IMR-90 (cell line): ENCODE results near the gene RFX2. TPM values are rescaled to one million over a fixed set of nuclear protein-coding genes. Genes with fewer than 3 reads are reported as not detected.

Source experiments
- ATAC-seq: fragments of 200-7000 bp; cut with Tn5 transposase; 2 replicates; pipeline ENCODE4 v1.9.1; 2020; ENCODE audit warnings: low read depth, mild to moderate bottlenecking, moderate library complexity
- BruUV-seq: library from RNA; stranded (reverse); fragments of 400-500 nt; replicated peaks from 2 replicates; lab custom pipeline; 2021; lab: Mats Ljungman, UMichigan
- CTCF ChIA-PET: fragments of 300-600 bp; formaldehyde crosslinking; extraction: SDS; loops from one replicate; lab custom pipeline; 2021; ENCODE audit warnings: antibody characterized with exemption; lab: Yijun Ruan, JAX
- POLR2A ChIA-PET: fragments of 300-600 bp; sonication (Branson Sonifier 250); formaldehyde crosslinking; loops from one replicate; lab custom pipeline; 2022; ENCODE audit warnings: antibody characterized with exemption; ENCODE audit not compliant: unreplicated experiment; lab: Charles Lee
- DNase-seq: peaks from one replicate; pipeline ENCODE4 v3.0.0; 2013
- H2AFZ ChIP-seq: replicated peaks from 2 replicates; pipeline ENCODE3; 2013; ENCODE audit warnings: low read length, mild to moderate bottlenecking; ENCODE audit not compliant: poor library complexity
- H2AK5ac ChIP-seq: 2 replicates; pipeline ENCODE4 v1.6.1; 2013; ENCODE audit warnings: low read depth, low read length, inconsistent platforms
- H2AK9ac ChIP-seq: replicated peaks from 2 replicates; pipeline ENCODE3; 2013; ENCODE audit warnings: mild to moderate bottlenecking, low read depth, low read length, moderate library complexity; ENCODE audit not compliant: poor library complexity
- H2BK120ac ChIP-seq: 2 replicates; pipeline ENCODE4 v1.6.1; 2013; ENCODE audit warnings: low read depth, low read length, inconsistent platforms
- H2BK15ac ChIP-seq: 3 replicates; pipeline ENCODE4 v1.6.1; 2013; ENCODE audit warnings: low read depth, low read length, inconsistent platforms
- H2BK20ac ChIP-seq: 2 replicates; pipeline ENCODE4 v1.6.1; 2013; ENCODE audit warnings: low read depth, mild to moderate bottlenecking, inconsistent platforms, low read length, moderate library complexity
- H2BK5ac ChIP-seq: 2 replicates; pipeline ENCODE4 v1.6.1; 2013; ENCODE audit warnings: mild to moderate bottlenecking, low read depth, low read length, inconsistent platforms; ENCODE audit not compliant: poor library complexity, severe bottlenecking
- H3K14ac ChIP-seq: replicated peaks from 2 replicates; pipeline ENCODE4 v1.6.1; 2013; ENCODE audit warnings: low read depth, low read length, inconsistent platforms
- H3K18ac ChIP-seq: 2 replicates; pipeline ENCODE4 v1.6.1; 2013; ENCODE audit warnings: low read depth, low read length, control low read depth
- H3K23ac ChIP-seq: 2 replicates; pipeline ENCODE4 v1.6.1; 2013; ENCODE audit warnings: low read depth, low read length, inconsistent platforms
- H3K27ac ChIP-seq: 2 replicates; pipeline ENCODE4 v1.5.1; 2013; ENCODE audit warnings: mild to moderate bottlenecking, control low read depth, low read length; ENCODE audit not compliant: insufficient read depth
- H3K27me3 ChIP-seq: 2 replicates; pipeline ENCODE4 v1.6.1; 2013; ENCODE audit warnings: low read length; ENCODE audit not compliant: control insufficient read depth, insufficient read depth
- H3K36me3 ChIP-seq: 2 replicates; pipeline ENCODE4 v1.6.1; 2013; ENCODE audit warnings: low read length, mixed read lengths; ENCODE audit not compliant: control insufficient read depth, insufficient read depth
- H3K4ac ChIP-seq: 2 replicates; pipeline ENCODE4 v1.6.1; 2013; ENCODE audit warnings: low read depth, low read length, inconsistent platforms
- H3K4me1 ChIP-seq: 2 replicates; pipeline ENCODE4 v1.6.1; 2013; ENCODE audit warnings: low read length, mixed read lengths; ENCODE audit not compliant: control insufficient read depth, insufficient read depth
- H3K4me2 ChIP-seq: 2 replicates; pipeline ENCODE4 v1.6.1; 2013; ENCODE audit warnings: low read depth, mild to moderate bottlenecking, control low read depth, low read length, moderate library complexity
- H3K4me3 ChIP-seq: 2 replicates; pipeline ENCODE4 v1.5.1; 2013; ENCODE audit warnings: low read depth, mild to moderate bottlenecking, control low read depth, low read length, moderate library complexity; ENCODE audit not compliant: insufficient read depth
- H3K56ac ChIP-seq: 2 replicates; pipeline ENCODE4 v1.6.1; 2013; ENCODE audit warnings: low read length, inconsistent platforms; ENCODE audit not compliant: insufficient read depth; ENCODE audit errors: extremely low read depth
- H3K79me1 ChIP-seq, 2 experiments: 2 replicates each; pipeline ENCODE4 v1.6.1; 2013; ENCODE audit warnings: low read length in 2 of 2, inconsistent platforms in 1 of 2, low read depth in 1 of 2
- H3K9ac ChIP-seq: 2 replicates; pipeline ENCODE4 v1.6.1; 2013; ENCODE audit warnings: low read depth, low read length, control low read depth
- H3K9me1 ChIP-seq: 2 replicates; pipeline ENCODE4 v1.6.1; 2013; ENCODE audit warnings: low read length, inconsistent platforms; ENCODE audit not compliant: insufficient read depth
- H3K9me3 ChIP-seq: 2 replicates; pipeline ENCODE4 v1.6.1; 2013; ENCODE audit warnings: low read length; ENCODE audit not compliant: control insufficient read depth, insufficient read depth
- H4K20me1 ChIP-seq: 2 replicates; pipeline ENCODE4 v1.6.1; 2013; ENCODE audit warnings: low read length, inconsistent platforms; ENCODE audit not compliant: insufficient read depth
- H4K5ac ChIP-seq: 2 replicates; pipeline ENCODE4 v1.6.1; 2013; ENCODE audit warnings: mild to moderate bottlenecking, low read depth, low read length, control low read depth
- H4K8ac ChIP-seq, 2 experiments: 2 replicates each; pipeline ENCODE4 v1.6.1; 2013; ENCODE audit warnings: low read depth in 2 of 2, low read length in 2 of 2, control low read depth in 1 of 2, inconsistent platforms in 1 of 2
- H4K91ac ChIP-seq: 2 replicates; pipeline ENCODE4 v1.6.1; 2013; ENCODE audit warnings: low read depth, low read length, inconsistent platforms; ENCODE audit not compliant: insufficient read depth
- BHLHE40 ChIP-seq: fragments of 150-350 bp; IDR thresholded peaks from 2 replicates; pipeline ENCODE4 v1.6.1; 2016; ENCODE audit warnings: mild to moderate bottlenecking, low read depth, low read length
- CEBPB ChIP-seq: IDR thresholded peaks from 2 replicates; pipeline ENCODE4 v1.6.1; 2012; ENCODE audit warnings: low read depth, low read length, improper control_type of control experiment
- ELK1 ChIP-seq: fragments of 150-350 bp; IDR thresholded peaks from 2 replicates; pipeline ENCODE4 v1.6.1; 2016; ENCODE audit warnings: low read depth, mild to moderate bottlenecking, low read length, moderate library complexity, borderline replicate concordance
- FOS ChIP-seq: fragments of 150-350 bp; IDR thresholded peaks from 2 replicates; pipeline ENCODE4 v1.6.1; 2016; ENCODE audit warnings: low read depth, low read length
- MAZ ChIP-seq: IDR thresholded peaks from 2 replicates; pipeline ENCODE4 v1.6.1; 2012; ENCODE audit warnings: low read depth, mild to moderate bottlenecking, low read length, improper control_type of control experiment, moderate library complexity, borderline replicate concordance
- MXI1 ChIP-seq: IDR thresholded peaks from 2 replicates; pipeline ENCODE4 v1.6.1; 2012; ENCODE audit warnings: low read depth, mild to moderate bottlenecking, low read length, moderate library complexity, borderline replicate concordance
- NFE2L2 ChIP-seq: fragments of 150-350 bp; IDR thresholded peaks from 2 replicates; pipeline ENCODE4 v1.6.1; 2016; ENCODE audit warnings: low read depth, mild to moderate bottlenecking, low read length
- RCOR1 ChIP-seq: IDR thresholded peaks from 2 replicates; pipeline ENCODE4 v1.6.1; 2012; ENCODE audit warnings: mild to moderate bottlenecking, low read length, improper control_type of control experiment; ENCODE audit not compliant: insufficient replicate concordance
- RFX5 ChIP-seq: IDR thresholded peaks from 2 replicates; pipeline ENCODE4 v1.8.0; 2012; ENCODE audit warnings: low read depth, mild to moderate bottlenecking, low read length, moderate library complexity
- SMC3 ChIP-seq: fragments of 150-350 bp; IDR thresholded peaks from 2 replicates; pipeline ENCODE4 v1.6.1; 2016; ENCODE audit warnings: low read depth, mild to moderate bottlenecking, antibody characterized with exemption, low read length, moderate library complexity
- WGBS, 2 experiments: methylation state at CpG; one replicate each; pipeline versions ENCODE4 v1.1.5 to v1.1.7; 2013; ENCODE audit warnings: missing lambda C conversion rate in 2 of 2; ENCODE audit not compliant: insufficient read length in 1 of 2; ENCODE audit errors: extremely low coverage in 2 of 2; 5-methylcytosine and 5-hydroxymethylcytosine counted together
- dilution Hi-C: fragments of 300-500 bp; cut with HindIII; formaldehyde crosslinking; loops from one replicate; pipeline ENCODE4 v1.14.3; 2018; ENCODE audit warnings: low sequenced_read_pairs; ENCODE audit not compliant: unreplicated experiment
- in situ Hi-C: fragments of 300-500 bp; cut with MboI; formaldehyde crosslinking; loops from 3 replicates; pipeline ENCODE4 v1.14.3; 2019; ENCODE audit warnings: low sequenced_read_pairs, inconsistent platforms, mixed read lengths
- intact Hi-C: fragments of 100-400 bp; cut with micrococcal nuclease; formaldehyde crosslinking; loops from 2 replicates; pipeline ENCODE4 v1.10.0; 2022
- polyA plus RNA-seq, 3 experiments: library from polyadenylated mRNA; depleted of rRNA; stranded (reverse); fragments of >200 nt; gene quantifications; 2 replicates each; pipeline ENCODE4 v1.2.3, GENCODE V29; 2012; ENCODE audit warnings: low replicate concordance in 1 of 3
- total RNA-seq: library from RNA; depleted of rRNA; stranded (reverse); fragments of >200 nt; gene quantifications from 2 replicates; pipeline ENCODE4 v1.2.3, GENCODE V29; 2012

Gene RFX2
- total and polyA plus RNA-seq, 2 of the 4 experiments (the other 2 are of a cell fraction) = 2.2 to 4.9 TPM

GRCh38 chr19:5969476-5969875, 140.8 kb downstream of the RFX2 start:
- Histone ChIP-seq H2AK9ac (no peak overlapping the region), H4K20me1 (peaks cover 94% of the 10 kb centered on the region), H4K91ac (no peak overlapping the region), H3K18ac (no peak overlapping the region), H3K36me3 (peaks cover 25% of the 10 kb centered on the region), H3K4me3 (no peak overlapping the region), H3K79me1 (peaks cover 22 to 93% of the 10 kb centered on the region in 2 experiments), H3K27ac (peak overlapping the region; percentile 8; the same call in 1 of the 2 replicates), H4K8ac (no peak overlapping the region), H2BK120ac (no peak overlapping the region), H2AK5ac (no peak overlapping the region), H2AFZ (no peak overlapping the region), H4K5ac (no peak overlapping the region), H2BK20ac (no peak overlapping the region), H3K4me1 (peaks cover 33% of the 10 kb centered on the region), H3K23ac (no peak overlapping the region), H3K9me1 (peaks cover 53% of the 10 kb centered on the region), H2BK15ac (no peak overlapping the region), H3K56ac (no peak overlapping the region), H3K14ac (no peak overlapping the region), H3K4ac (no peak overlapping the region), H3K9ac (no peak overlapping the region), H3K4me2 (no peak overlapping the region), H3K9me3 (no peaks in the 10 kb centered on the region), H3K27me3 (no peaks in the 10 kb centered on the region), H2BK5ac (no peak overlapping the region)
- dilution Hi-C loops = no loop called here
- no peak for TF ChIP-seq MAZ
- TF ChIP-seq ELK1 = no peak
- TF ChIP-seq FOS = no peak
- TF ChIP-seq MXI1 = no peak
- TF ChIP-seq BHLHE40 = no peak
- no peak for TF ChIP-seq NFE2L2
- TF ChIP-seq RFX5 = no peak
- no peak for TF ChIP-seq CEBPB
- TF ChIP-seq SMC3 = no peak
- TF ChIP-seq RCOR1 = no peak
- WGBS, 2 experiments = 97% methylated on average over 5 of the region's 8 CpGs; no CpG with 5 or more reads in 1 of the 2 experiments
- in situ Hi-C loops = no loop called here
- no TSS peak for BruUV-seq
- ATAC-seq (no peak), DNase-seq (no peak)
- ChIA-PET POLR2A (no interaction called here), CTCF (no interaction called here)
- intact Hi-C loops = loop anchor here (10.0 kb wide), 1 partner anchor 165 kb away; the partner anchor contains the start of gene NRTN
